Measurements from ENCODE around the gene GZMM. TPM values are rescaled to one million over a fixed set of nuclear protein-coding genes. Genes with fewer than 3 reads are reported as not detected.

Gene GZMM
- total and polyA plus RNA-seq, 3 experiments from 2014 or later = 48.8 to 327 (median 50.5) TPM

DNA sequence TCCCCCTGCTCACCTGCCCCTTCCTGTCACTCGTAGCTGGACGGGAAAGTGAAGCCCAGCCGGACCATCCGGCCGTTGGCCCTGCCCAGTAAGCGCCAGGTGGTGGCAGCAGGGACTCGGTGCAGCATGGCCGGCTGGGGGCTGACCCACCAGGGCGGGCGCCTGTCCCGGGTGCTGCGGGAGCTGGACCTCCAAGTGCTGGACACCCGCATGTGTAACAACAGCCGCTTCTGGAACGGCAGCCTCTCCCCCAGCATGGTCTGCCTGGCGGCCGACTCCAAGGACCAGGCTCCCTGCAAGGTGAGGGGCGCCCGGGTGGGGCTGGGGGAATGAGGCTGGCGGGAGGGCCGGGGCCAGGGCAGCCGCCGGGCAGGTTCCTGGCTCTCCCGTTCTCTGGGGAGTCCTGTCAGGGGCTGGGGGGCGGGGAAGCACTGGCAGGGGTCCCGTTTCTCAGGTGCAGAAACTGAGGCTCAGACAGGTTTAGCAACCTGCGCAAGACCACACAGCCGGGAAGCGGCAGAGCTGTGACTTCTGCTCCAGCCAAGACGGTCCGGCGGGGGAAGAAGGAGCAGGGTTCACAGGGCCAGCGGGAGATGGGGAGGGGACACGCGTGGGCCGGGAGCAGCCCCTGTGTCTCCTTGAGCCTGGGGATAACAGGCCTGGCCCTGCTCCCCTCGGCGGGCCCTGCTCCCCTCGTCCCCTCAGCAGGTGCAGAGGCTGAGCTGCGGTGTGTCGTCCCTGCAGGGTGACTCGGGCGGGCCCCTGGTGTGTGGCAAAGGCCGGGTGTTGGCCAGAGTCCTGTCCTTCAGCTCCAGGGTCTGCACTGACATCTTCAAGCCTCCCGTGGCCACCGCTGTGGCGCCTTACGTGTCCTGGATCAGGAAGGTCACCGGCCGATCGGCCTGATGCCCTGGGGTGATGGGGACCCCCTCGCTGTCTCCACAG is 5.3 kb downstream of the GZMM start:
- H3K9me3 ChIP-seq (ENCODE audit: low read length) = no peaks in the 10 kb centered on the region
- ChIA-PET CTCF (interaction anchor here (0.6 kb wide), 1 partner anchor 1434 kb away, joined by 4 read pairs; no protein-coding TSS in a partner anchor), POLR2A (no interaction called here)
- Mint-ChIP-seq H3K4me3 (no peak overlapping the region), H3K27me3 (no peaks in the 10 kb centered on the region), H3K9me3 (no peaks in the 10 kb centered on the region), H3K4me1 (peaks cover 11 to 28% (median 12%) of the 10 kb centered on the region in 3 donors), H3K27ac (no peak overlapping the region), H3K36me3 (peaks cover 3 to 17% (median 5%) of the 10 kb centered on the region in 3 donors)
- no peaks in the 10 kb centered on the region for H3K27me3 ChIP-seq (ENCODE audit: insufficient read depth, low read length, poor library complexity, severe bottlenecking)
- H3K36me3 ChIP-seq (ENCODE audit: insufficient read depth, low read length) = peaks cover 9% of the 10 kb centered on the region
- DNase-seq = peak in 1 of 5 donors; percentile 47
- no peak overlapping the region for H3K4me3 ChIP-seq (ENCODE audit: low read length)
- H3K27ac ChIP-seq (ENCODE audit: low read depth, low read length) = no peak overlapping the region
- H3K4me1 ChIP-seq (ENCODE audit: insufficient read depth, low read length) = peaks cover 9% of the 10 kb centered on the region

GRCh38 chr19:554817-555216 is 11.0 kb downstream of the GZMM start:
- Histone ChIP-seq H3K9me3 (ENCODE audit: low read length) (no peaks in the 10 kb centered on the region), H3K4me1 (ENCODE audit: insufficient read depth, low read length) (no peaks in the 10 kb centered on the region), H3K36me3 (ENCODE audit: insufficient read depth, low read length) (no peaks in the 10 kb centered on the region), H3K27ac (ENCODE audit: low read depth, low read length) (no peak overlapping the region), H3K27me3 (ENCODE audit: insufficient read depth, low read length, poor library complexity, severe bottlenecking) (no peaks in the 10 kb centered on the region), H3K4me3 (ENCODE audit: low read length) (no peak overlapping the region)
- no peaks in the 10 kb centered on the region for H3K27me3 Mint-ChIP-seq
- no peaks in the 10 kb centered on the region for H3K9me3 Mint-ChIP-seq
- H3K4me3 Mint-ChIP-seq = no peak overlapping the region
- no peak overlapping the region for H3K27ac Mint-ChIP-seq
- H3K36me3 Mint-ChIP-seq = peaks cover 0 to 1% (median 0%) of the 10 kb centered on the region in 3 donors
- ChIA-PET CTCF (interaction anchor here (0.7 kb wide), 1 partner anchor 44 kb away, joined by 3 read pairs; no protein-coding TSS in a partner anchor), POLR2A (no interaction called here)
- peak in 1 of 5 donors; percentile 42 for DNase-seq
- peaks cover 0 to 4% (median 3%) of the 10 kb centered on the region in 3 donors for H3K4me1 Mint-ChIP-seq

DNA sequence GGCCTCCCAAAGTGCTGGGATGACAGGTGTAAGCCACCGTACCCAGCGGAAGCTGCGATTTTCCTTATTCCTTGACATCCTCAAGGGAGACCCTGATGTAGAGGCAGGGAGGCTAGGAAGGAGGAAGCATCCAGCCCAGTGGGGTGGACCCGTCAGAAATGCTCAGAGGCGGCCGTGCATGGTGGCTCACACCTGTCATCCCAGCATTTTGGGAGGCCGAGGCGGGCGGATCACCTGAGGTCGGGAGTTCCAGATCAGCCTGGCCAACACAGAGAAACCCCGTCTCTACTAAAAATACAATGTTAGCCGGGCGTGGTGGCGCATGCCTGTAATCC is 11.6 kb downstream of the GZMM start:
- peak in 1 of 5 donors; percentile 37 for DNase-seq
- no peak overlapping the region for H3K4me3 ChIP-seq (ENCODE audit: low read length)
- no peaks in the 10 kb centered on the region for H3K36me3 ChIP-seq (ENCODE audit: insufficient read depth, low read length)
- H3K27me3 Mint-ChIP-seq = no peaks in the 10 kb centered on the region
- no peaks in the 10 kb centered on the region for H3K4me1 ChIP-seq (ENCODE audit: insufficient read depth, low read length)
- no peak overlapping the region for H3K27ac Mint-ChIP-seq
- no peaks in the 10 kb centered on the region for H3K36me3 Mint-ChIP-seq
- H3K9me3 Mint-ChIP-seq = no peaks in the 10 kb centered on the region
- no peaks in the 10 kb centered on the region for H3K27me3 ChIP-seq (ENCODE audit: insufficient read depth, low read length, poor library complexity, severe bottlenecking)
- peaks cover 0 to 4% (median 3%) of the 10 kb centered on the region in 3 donors for H3K4me1 Mint-ChIP-seq
- ChIA-PET POLR2A (no interaction called here), CTCF (no interaction called here)
- no peak overlapping the region for H3K27ac ChIP-seq (ENCODE audit: low read depth, low read length)
- no peak overlapping the region for H3K4me3 Mint-ChIP-seq
- H3K9me3 ChIP-seq (ENCODE audit: low read length) = no peaks in the 10 kb centered on the region

GRCh38 chr19:556611-557382 is 12.9 kb downstream of the GZMM start:
- Mint-ChIP-seq H3K4me3 (no peak overlapping the region), H3K27me3 (no peaks in the 10 kb centered on the region), H3K9me3 (no peaks in the 10 kb centered on the region), H3K27ac (no peak overlapping the region), H3K4me1 (no peaks in the 10 kb centered on the region), H3K36me3 (no peaks in the 10 kb centered on the region)
- CTCF ChIA-PET = no interaction called here
- POLR2A ChIA-PET = no interaction called here
- H3K36me3 ChIP-seq (ENCODE audit: insufficient read depth, low read length) = no peaks in the 10 kb centered on the region
- no peaks in the 10 kb centered on the region for H3K9me3 ChIP-seq (ENCODE audit: low read length)
- no peaks in the 10 kb centered on the region for H3K4me1 ChIP-seq (ENCODE audit: insufficient read depth, low read length)
- H3K27ac ChIP-seq (ENCODE audit: low read depth, low read length) = peak overlapping the region; percentile 54
- DNase-seq = peak in 1 of 5 donors; percentile 43
- no peaks in the 10 kb centered on the region for H3K27me3 ChIP-seq (ENCODE audit: insufficient read depth, low read length, poor library complexity, severe bottlenecking)
- no peak overlapping the region for H3K4me3 ChIP-seq (ENCODE audit: low read length)

DNA sequence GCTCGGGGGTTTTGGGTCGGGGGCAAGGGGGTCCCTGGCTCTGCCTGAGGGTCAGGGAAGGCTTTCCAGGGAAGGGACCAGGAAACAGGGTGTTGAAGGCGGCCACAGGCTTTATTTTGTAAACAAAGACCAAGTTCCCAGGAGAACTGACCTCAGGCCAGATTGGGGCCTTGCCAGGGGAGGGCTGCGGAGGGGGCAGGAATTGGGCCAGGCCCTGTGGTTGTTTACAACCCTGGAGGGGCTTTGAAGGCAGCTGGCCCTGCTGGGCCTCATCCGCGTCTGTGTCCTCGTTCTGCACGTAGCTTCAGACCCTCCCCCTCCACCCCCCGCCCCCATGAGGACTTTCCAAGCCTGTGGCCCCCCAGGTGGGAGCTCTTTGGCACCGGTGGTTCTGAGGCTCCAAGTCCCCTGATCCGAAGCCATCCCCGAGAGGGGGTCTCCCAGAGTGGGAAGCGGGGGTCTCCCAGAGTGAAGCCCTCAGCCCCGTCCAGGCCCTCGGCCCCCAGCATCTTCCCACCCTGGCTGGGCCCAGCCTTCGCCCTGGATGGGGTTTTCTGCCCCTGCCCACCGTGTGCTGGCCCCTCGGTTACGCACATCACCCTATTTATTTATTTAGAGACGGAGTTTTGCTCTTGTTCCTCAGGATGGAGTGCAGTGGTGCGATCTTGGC is 15.1 kb downstream of the GZMM start:
- DNase-seq = no peak
- no peaks in the 10 kb centered on the region for H3K4me1 Mint-ChIP-seq
- ChIA-PET CTCF (no interaction called here), POLR2A (no interaction called here)
- Histone ChIP-seq H3K4me3 (ENCODE audit: low read length) (no peak overlapping the region), H3K27ac (ENCODE audit: low read depth, low read length) (no peak overlapping the region), H3K9me3 (ENCODE audit: low read length) (no peaks in the 10 kb centered on the region), H3K4me1 (ENCODE audit: insufficient read depth, low read length) (no peaks in the 10 kb centered on the region), H3K36me3 (ENCODE audit: insufficient read depth, low read length) (no peaks in the 10 kb centered on the region), H3K27me3 (ENCODE audit: insufficient read depth, low read length, poor library complexity, severe bottlenecking) (no peaks in the 10 kb centered on the region)
- no peaks in the 10 kb centered on the region for H3K27me3 Mint-ChIP-seq
- peak overlapping the region in 1 of 7 donors; percentile 63 for H3K4me3 Mint-ChIP-seq
- peak overlapping the region in 1 of 8 donors; percentile 84 for H3K27ac Mint-ChIP-seq
- H3K36me3 Mint-ChIP-seq = no peaks in the 10 kb centered on the region
- no peaks in the 10 kb centered on the region for H3K9me3 Mint-ChIP-seq

DNA sequence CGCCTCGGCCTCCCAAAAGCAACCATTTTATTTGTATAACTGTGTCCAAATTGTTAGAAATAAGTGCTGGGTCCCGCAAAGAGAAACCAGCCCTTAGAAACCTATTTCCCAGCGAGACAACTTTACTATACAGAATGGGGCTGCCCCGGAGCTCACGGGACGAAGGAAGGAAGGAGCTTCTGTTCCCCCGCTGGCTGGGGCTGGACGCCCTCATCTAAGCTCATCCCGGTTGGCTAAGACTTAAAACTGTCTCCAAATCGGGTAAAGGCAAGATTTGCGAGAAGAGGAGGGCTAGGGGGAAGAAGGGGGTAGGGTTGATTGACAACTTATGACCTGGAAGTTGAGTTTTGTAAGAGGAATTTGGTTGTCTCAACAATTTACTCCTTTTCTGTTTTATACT is 16.3 kb downstream of the GZMM start:
- no peak overlapping the region for H3K27ac ChIP-seq (ENCODE audit: low read depth, low read length)
- H3K4me3 ChIP-seq (ENCODE audit: low read length) = no peak overlapping the region
- no peaks in the 10 kb centered on the region for H3K27me3 ChIP-seq (ENCODE audit: insufficient read depth, low read length, poor library complexity, severe bottlenecking)
- DNase-seq = no peak
- ChIA-PET POLR2A (interaction anchor here (0.6 to 0.7 kb wide), 2 partner anchors 63 to 72 kb away, joined by 3 to 5 read pairs; no protein-coding TSS in a partner anchor), CTCF (no interaction called here)
- H3K27ac Mint-ChIP-seq = no peak overlapping the region
- no peak overlapping the region for H3K4me3 Mint-ChIP-seq
- no peaks in the 10 kb centered on the region for H3K36me3 Mint-ChIP-seq
- no peaks in the 10 kb centered on the region for H3K9me3 ChIP-seq (ENCODE audit: low read length)
- no peaks in the 10 kb centered on the region for H3K9me3 Mint-ChIP-seq
- no peaks in the 10 kb centered on the region for H3K27me3 Mint-ChIP-seq
- no peaks in the 10 kb centered on the region for H3K36me3 ChIP-seq (ENCODE audit: insufficient read depth, low read length)
- no peaks in the 10 kb centered on the region for H3K4me1 ChIP-seq (ENCODE audit: insufficient read depth, low read length)
- no peaks in the 10 kb centered on the region for H3K4me1 Mint-ChIP-seq

- Histone ChIP-seq H3K36me3 (ENCODE audit: insufficient read depth, low read length) (no peaks in the 10 kb centered on the region), H3K27ac (ENCODE audit: low read depth, low read length) (peak overlapping the region; percentile 31), H3K4me1 (ENCODE audit: insufficient read depth, low read length) (no peaks in the 10 kb centered on the region), H3K27me3 (ENCODE audit: insufficient read depth, low read length, poor library complexity, severe bottlenecking) (no peaks in the 10 kb centered on the region), H3K4me3 (ENCODE audit: low read length) (no peak overlapping the region), H3K9me3 (ENCODE audit: low read length) (no peaks in the 10 kb centered on the region)
- H3K27ac Mint-ChIP-seq = peak overlapping the region in 1 of 8 donors; percentile 56
- DNase-seq = peak in 1 of 5 donors; percentile 42
- H3K4me3 Mint-ChIP-seq = peak overlapping the region in 1 of 7 donors; percentile 4
- H3K36me3 Mint-ChIP-seq = peaks cover 0 to 5% (median 0%) of the 10 kb centered on the region in 3 donors
- ChIA-PET POLR2A (no interaction called here), CTCF (interaction anchor here (0.8 kb wide), 1 partner anchor 60 kb away, joined by 4 read pairs; no protein-coding TSS in a partner anchor)
- peaks cover 10 to 15% (median 12%) of the 10 kb centered on the region in 3 donors for H3K4me1 Mint-ChIP-seq
- peaks cover 0 to 2% (median 0%) of the 10 kb centered on the region in 5 donors for H3K9me3 Mint-ChIP-seq
- peaks cover 0 to 11% of the 10 kb centered on the region in 2 donors for H3K27me3 Mint-ChIP-seq
Observed at GRCh38 chr19:566403-566802, 22.6 kb downstream of the GZMM start.

Measured in CD8-positive, alpha-beta memory T cell (primary cell).